AG04450 (cell line): ENCODE data around the gene FBXL15. TPM values are rescaled to one million over a fixed set of nuclear protein-coding genes. Genes with fewer than 3 reads are reported as not detected.

Experiments
- CTCF ChIA-PET: fragments of 300-600, 350-600 bp; formaldehyde crosslinking; extraction: SDS; loops from one replicate; lab custom pipeline; 2022; ENCODE audit warnings: antibody characterized with exemption, inconsistent platforms; lab: Charles Lee
- POLR2A ChIA-PET: fragments of 350-600 bp; formaldehyde crosslinking; extraction: SDS; loops from one replicate; lab custom pipeline; 2021; ENCODE audit warnings: antibody characterized with exemption, inconsistent platforms; lab: Yijun Ruan, JAX
- DNase-seq: peaks from one replicate; pipeline ENCODE4 v3.0.0-alpha.2; 2011; ENCODE audit warnings: low read depth, low spot score
- H3K27ac ChIP-seq: one replicate; pipeline ENCODE4 v1.5.1; 2012; ENCODE audit warnings: low read depth, low read length, control low read depth
- H3K27me3 ChIP-seq: one replicate; pipeline ENCODE4 v1.6.0; 2012; ENCODE audit warnings: low read length; ENCODE audit not compliant: control insufficient read depth, insufficient read depth
- H3K4me3 ChIP-seq: 2 replicates; pipeline ENCODE4 v1.5.1; 2011; ENCODE audit warnings: mild to moderate bottlenecking, low read depth, low read length, control low read depth
- H3K9me3 ChIP-seq: 2 replicates; pipeline ENCODE4 v1.5.1; 2012; ENCODE audit warnings: low read length; ENCODE audit not compliant: control insufficient read depth, insufficient read depth
- polyA plus RNA-seq: library from polyadenylated mRNA; depleted of rRNA; stranded (reverse); fragments of >200 nt; gene quantifications from 2 replicates; pipeline ENCODE4 v1.2.3, GENCODE V29; 2011
- TF ChIP-seq, protein P1 (sequence below): IDR thresholded peaks from 2 replicates; pipeline ENCODE4 v1.5.1; 2011; ENCODE audit warnings: low read depth, low read length, control low read depth, inconsistent platforms

FBXL15 gene
- polyA plus RNA-seq, 1 experiment, result 2.7 TPM

DNA sequence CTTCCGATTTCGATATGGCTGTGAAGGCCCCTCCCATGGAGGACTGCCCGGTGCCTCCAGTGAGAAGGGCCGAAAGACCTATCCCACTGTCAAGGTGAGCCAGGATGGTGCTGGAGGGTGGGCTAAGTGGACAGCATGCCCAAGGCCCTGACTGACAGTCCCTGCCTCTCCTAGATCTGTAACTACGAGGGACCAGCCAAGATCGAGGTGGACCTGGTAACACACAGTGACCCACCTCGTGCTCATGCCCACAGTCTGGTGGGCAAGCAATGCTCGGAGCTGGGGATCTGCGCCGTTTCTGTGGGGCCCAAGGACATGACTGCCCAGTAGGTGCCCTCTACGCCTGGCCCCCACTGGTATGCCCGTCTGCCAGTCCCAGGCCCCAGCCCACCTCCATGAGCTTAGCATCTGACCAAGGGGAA lies 23.9 kb upstream of the FBXL15 start:
- POLR2A ChIA-PET, result interaction anchor here (1.1 kb wide), 1 partner anchor 10 kb away, joined by 3 read pairs; no protein-coding TSS in a partner anchor
- Histone ChIP-seq H3K27me3 (no peaks in the 10 kb centered on the region), H3K27ac (no peak overlapping the region), H3K4me3 (peak overlapping the region; percentile 82), H3K9me3 (no peaks in the 10 kb centered on the region; the same call in 1 of the 2 replicates)
- DNase-seq, result no peak
- CTCF ChIA-PET, result interaction anchor here (0.8 kb wide), 1 partner anchor 8 kb away, joined by 3 read pairs; no protein-coding TSS in a partner anchor
- TF ChIP-seq, protein P1, sequence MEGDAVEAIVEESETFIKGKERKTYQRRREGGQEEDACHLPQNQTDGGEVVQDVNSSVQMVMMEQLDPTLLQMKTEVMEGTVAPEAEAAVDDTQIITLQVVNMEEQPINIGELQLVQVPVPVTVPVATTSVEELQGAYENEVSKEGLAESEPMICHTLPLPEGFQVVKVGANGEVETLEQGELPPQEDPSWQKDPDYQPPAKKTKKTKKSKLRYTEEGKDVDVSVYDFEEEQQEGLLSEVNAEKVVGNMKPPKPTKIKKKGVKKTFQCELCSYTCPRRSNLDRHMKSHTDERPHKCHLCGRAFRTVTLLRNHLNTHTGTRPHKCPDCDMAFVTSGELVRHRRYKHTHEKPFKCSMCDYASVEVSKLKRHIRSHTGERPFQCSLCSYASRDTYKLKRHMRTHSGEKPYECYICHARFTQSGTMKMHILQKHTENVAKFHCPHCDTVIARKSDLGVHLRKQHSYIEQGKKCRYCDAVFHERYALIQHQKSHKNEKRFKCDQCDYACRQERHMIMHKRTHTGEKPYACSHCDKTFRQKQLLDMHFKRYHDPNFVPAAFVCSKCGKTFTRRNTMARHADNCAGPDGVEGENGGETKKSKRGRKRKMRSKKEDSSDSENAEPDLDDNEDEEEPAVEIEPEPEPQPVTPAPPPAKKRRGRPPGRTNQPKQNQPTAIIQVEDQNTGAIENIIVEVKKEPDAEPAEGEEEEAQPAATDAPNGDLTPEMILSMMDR, result no peak

DNA sequence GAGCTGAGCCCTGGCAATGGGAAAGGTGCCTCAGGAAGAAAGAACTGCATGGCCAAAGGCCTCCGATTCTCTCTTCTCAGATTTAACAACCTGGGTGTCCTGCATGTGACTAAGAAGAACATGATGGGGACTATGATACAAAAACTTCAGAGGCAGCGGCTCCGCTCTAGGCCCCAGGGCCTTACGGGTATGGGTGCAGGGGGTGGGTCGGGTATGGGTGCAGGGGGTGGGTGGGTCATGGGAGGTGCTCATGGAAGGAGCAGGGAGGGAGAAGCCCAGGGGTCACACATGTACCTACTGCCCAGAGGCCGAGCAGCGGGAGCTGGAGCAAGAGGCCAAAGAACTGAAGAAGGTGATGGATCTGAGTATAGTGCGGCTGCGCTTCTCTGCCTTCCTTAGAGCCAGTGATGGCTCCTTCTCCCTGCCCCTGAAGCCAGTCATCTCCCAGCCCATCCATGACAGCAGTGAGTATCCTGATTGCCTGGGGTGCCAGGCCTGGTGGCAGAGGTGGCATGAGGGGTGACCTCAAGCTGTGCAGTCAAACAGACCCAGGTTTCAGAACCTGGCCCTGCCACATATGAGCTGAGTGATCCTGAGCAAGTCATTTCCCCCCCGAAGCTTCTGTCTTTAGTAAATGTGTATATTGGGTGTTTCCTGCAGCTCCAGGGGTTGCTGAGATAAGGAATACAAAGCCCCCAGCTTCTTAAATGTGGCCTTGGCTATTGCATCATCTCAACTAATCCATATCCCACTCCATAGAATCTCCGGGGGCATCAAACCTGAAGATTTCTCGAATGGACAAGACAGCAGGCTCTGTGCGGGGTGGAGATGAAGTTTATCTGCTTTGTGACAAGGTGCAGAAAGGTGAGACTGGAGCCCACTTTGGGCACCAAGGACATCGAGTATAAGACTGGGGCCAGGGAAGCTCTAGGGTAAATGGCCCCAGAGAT lies 23.1 kb upstream of the FBXL15 start:
- DNase-seq, result no peak
- Histone ChIP-seq H3K27me3 (no peaks in the 10 kb centered on the region), H3K27ac (peak overlapping the region; percentile 11), H3K4me3 (no peak overlapping the region), H3K9me3 (no peaks in the 10 kb centered on the region; the same call in 1 of the 2 replicates)
- POLR2A ChIA-PET, result interaction anchor here (0.6 kb wide), 1 partner anchor 8 kb away, joined by 6 read pairs; no protein-coding TSS in a partner anchor
- TF ChIP-seq, protein P1, result no peak
- CTCF ChIA-PET, result interaction anchor here (0.5 to 4.2 kb wide), 7 partner anchors 24 to 228 kb away, joined by 3 to 33 read pairs (median 5); partner anchors contain the start of genes ELOVL3 and FBXL15

DNA sequence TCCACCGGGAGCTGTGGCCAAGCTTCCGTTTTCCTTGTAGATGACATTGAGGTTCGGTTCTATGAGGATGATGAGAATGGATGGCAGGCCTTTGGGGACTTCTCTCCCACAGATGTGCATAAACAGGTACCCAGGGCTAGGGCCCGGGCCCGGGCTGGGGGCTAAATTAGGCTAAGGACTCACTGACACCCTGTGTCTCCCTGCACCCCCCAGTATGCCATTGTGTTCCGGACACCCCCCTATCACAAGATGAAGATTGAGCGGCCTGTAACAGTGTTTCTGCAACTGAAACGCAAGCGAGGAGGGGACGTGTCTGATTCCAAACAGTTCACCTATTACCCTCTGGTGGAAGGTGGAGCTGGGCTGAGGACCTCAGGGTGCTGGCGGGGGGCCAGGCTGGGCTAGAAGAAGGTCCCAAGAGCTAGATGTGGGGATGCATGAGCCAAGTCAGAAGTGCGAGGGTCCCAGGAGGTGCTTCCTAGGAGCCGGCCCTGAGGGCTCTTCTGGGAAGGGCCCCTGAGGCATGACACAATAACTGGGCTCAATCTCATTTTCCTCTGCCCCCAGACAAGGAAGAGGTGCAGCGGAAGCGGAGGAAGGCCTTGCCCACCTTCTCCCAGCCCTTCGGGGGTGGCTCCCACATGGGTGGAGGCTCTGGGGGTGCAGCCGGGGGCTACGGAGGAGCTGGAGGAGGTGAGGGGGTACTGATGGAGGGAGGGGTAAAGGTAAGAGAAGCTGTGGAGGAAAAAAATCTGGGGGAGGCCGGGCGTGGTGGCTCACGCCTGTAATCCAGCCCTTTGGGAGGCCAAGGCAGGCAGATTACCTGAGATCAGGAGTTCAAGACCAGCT lies 22.2 kb upstream of the FBXL15 start:
- ChIA-PET POLR2A (interaction anchor here (0.6 to 1.1 kb wide), 3 partner anchors 9 to 176 kb away, joined by 3 to 6 read pairs (median 3); no protein-coding TSS in a partner anchor), CTCF (interaction anchor here (0.6 to 4.2 kb wide), 14 partner anchors 13 to 328 kb away, joined by 3 to 33 read pairs (median 3); partner anchors contain the start of genes ELOVL3 and FBXL15)
- H3K4me3 ChIP-seq, result no peak overlapping the region
- H3K27me3 ChIP-seq, result no peaks in the 10 kb centered on the region
- TF ChIP-seq, protein P1, result no peak
- no peak overlapping the region for H3K27ac ChIP-seq
- H3K9me3 ChIP-seq, result no peaks in the 10 kb centered on the region; the same call in 1 of the 2 replicates
- DNase-seq, result no peak

DNA sequence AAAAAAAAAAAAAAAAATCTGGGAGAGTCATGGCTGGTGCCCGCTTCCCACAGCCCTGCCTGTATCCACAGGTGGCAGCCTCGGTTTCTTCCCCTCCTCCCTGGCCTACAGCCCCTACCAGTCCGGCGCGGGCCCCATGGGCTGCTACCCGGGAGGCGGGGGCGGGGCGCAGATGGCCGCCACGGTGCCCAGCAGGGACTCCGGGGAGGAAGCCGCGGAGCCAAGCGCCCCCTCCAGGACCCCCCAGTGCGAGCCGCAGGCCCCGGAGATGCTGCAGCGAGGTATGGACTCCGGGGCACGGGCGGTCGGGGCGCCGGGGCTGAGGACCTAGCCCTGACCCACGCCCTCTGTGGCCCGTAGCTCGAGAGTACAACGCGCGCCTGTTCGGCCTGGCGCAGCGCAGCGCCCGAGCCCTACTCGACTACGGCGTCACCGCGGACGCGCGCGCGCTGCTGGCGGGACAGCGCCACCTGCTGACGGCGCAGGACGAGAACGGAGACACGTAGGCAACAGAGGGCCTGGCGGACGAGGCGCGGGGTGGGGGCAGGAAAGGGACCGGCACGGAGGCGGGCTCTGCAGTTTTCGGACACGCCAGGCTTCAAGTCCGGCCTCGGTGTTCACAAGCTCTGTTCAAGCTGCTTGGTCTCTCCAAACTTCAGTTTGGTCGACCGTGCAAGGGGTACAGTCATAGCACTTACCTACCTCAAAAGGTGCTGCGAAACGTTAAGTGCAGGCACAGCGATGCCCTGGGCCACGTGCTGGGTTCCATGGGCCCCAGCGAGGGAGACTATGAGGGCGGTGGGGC lies 21.2 kb upstream of the FBXL15 start:
- Histone ChIP-seq H3K27me3 (no peaks in the 10 kb centered on the region), H3K4me3 (peak overlapping the region; percentile 50), H3K27ac (peak overlapping the region; percentile 47), H3K9me3 (no peaks in the 10 kb centered on the region; the same call in 1 of the 2 replicates)
- CTCF ChIA-PET, result interaction anchor here (0.5 to 4.2 kb wide), 38 partner anchors 8 to 330 kb away, joined by 3 to 33 read pairs (median 3); partner anchors contain the start of genes ACTR1A, C10orf95, ELOVL3 and FBXL15
- DNase-seq, result peak; percentile 59
- POLR2A ChIA-PET, result interaction anchor here (0.6 to 1.1 kb wide), 2 partner anchors 80 to 175 kb away, joined by 3 read pairs; no protein-coding TSS in a partner anchor
- TF ChIP-seq, protein P1, result peak; percentile 78
